Measurements from ENCODE around the gene MS4A4A.
"Not testable (repeated sequence)": the region's sequence is repeated elsewhere in the genome, so short reads cannot be mapped to it uniquely, and the experiment has no call there.

Gene MS4A4A

GRCh38 chr11:60280412-60280811 is at the start of gene MS4A4A:
MS4A4A (plus strand) TSS chr11:60280666; CDS start chr11:60280676, 10 bp downstream.
- no peak for DNase-seq

DNA sequence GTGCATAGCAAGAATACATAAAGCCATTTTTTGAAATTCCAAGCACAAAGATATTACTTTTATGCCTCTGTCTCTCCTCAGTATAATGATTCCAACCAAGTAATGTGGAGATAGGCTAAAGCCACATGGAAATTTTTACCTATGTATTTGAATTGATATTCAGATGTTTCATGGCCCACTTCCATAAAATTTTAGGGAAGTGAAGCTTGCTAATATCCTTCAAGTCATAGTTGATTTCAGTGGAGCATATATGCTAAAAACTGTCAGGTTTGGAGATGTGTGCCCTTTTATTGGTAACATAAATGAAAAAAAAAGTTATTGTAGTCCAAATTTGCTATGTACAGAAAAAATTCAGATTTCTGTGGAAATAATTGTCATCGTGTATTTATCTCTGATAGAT is 49.8 kb upstream of the MS4A4A start:
- DNase-seq = no peak

- no peak for DNase-seq
Observed at GRCh38 chr11:60235321-60235720, 45.1 kb upstream of the MS4A4A start.

DNA sequence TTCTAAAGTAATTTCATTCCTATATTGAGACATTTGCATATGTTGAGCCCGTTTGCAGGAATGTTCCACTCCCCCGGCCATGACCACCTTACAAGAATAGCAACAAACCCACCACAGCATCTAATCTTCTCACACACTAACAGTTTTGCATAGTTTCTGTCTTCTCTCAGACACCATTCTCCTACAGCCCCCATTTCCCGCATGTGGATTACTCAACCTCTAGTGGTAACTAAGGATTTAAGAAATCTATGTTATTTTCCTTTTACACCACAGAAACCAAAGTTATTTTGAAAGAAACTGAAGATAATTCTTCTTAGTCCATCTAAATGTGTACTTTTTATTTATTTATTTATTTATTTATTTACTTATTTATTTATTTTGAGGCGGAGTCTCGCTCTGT is 39.8 kb upstream of the MS4A4A start:
- no peak for DNase-seq

GRCh38 chr11:60241786-60242185 is 38.7 kb upstream of the MS4A4A start:
- no peak for DNase-seq

GRCh38 chr11:60242740-60243239 is 37.7 kb upstream of the MS4A4A start, which contains the start of gene MS4A4E:
MS4A4E (minus strand) TSS chr11:60243137; CDS start chr11:60230055, 13,082 bp downstream.
- DNase-seq = no peak

DNA sequence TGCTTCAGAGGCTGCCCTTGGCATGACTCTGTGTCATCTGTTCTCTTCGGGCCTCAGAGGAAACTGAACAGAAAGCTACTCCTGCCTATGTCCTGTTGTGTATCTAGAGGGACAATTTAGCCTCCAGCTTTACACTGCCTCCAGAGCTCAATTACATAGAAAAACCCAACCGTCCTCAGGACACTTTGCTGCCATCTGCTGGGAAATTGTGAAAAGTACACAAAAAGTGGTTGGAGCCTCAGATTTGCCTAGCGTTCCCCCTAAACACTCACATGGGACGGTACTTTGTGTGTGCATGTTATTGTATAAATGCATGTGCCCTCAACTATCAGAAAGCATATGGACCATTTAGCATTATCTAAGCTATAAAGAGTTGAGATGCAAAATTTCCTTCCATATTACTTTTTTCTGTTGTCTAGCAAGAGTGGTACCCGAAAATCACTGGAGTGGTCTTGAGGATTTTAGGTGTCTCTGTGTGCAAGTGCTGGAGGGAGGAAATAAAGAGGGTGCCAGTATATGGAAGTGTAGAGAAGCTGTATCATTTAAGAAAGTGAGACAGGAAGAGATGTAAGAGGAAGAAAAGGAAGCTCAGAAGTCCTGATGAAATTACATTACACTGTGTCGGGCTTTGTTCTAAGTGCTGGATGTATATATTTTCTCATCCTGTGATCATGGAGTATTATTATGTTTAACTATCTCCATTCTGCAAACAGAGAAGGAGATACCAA is 28.8 kb upstream of the MS4A4A start:
- DNase-seq = no peak

DNA sequence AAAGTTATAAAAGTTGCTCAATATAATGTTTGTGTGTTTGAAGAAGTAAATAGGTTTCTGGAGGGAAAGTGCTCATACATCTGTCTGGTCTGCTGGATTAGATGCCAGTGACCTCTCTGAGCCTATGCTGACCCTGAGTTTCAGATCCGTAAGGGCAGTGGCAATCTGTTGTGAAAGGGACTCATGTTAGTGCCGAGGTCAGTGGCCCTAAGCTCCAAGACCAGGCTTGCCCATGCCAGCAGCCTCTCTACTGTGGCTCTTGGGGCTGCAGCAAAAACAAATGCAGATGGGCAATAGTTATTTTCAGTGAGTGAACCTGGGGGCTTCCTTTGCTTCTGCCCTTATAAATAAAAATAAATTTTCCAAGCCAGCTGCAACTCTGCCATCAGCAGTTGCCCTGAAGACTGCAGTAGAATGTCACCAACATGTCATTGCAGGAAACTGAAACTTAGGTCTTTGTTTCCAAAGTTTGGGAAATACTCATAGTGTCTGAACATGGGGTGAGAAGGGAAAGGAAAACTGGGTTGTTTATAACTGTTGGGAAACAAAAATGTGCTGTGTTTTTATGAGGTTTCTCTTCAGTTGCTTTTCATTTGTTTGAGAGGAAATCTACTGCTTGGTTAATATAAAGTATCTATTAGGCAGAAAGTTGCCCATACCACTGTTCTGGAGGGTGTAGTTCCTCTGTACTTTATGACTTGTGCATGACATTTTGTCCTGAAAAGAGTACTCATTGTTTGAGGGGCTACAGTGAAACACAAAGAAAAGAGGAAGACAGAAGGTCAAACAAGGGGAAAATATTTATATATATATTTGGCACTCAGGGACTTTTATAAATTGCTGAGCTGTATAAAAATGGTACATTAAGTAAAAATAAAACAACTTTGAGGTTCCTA is 28.0 kb upstream of the MS4A4A start:
- DNase-seq = no peak

GRCh38 chr11:60257956-60258722 is 22.3 kb upstream of the MS4A4A start:
- DNase-seq = no peak

DNA sequence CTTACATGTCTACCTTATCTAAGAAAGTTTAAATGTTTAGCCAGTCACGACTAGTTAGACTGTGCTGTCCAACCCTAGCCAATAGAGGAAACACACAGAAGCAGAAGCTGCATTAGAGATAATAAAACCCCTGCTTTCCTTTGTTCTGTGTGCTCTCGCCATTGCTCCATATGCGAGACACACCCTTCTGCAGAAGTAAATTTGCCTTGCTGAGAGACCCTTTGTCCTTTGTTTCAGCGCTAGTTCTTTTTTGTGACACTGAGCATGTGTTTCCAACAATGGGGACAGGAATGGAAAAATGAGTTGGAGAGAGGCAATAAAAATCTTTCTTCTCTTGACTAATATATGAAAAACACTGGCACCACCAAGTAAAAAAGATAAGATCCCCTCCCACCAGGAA is 19.5 kb upstream of the MS4A4A start:
- DNase-seq = no peak

DNA sequence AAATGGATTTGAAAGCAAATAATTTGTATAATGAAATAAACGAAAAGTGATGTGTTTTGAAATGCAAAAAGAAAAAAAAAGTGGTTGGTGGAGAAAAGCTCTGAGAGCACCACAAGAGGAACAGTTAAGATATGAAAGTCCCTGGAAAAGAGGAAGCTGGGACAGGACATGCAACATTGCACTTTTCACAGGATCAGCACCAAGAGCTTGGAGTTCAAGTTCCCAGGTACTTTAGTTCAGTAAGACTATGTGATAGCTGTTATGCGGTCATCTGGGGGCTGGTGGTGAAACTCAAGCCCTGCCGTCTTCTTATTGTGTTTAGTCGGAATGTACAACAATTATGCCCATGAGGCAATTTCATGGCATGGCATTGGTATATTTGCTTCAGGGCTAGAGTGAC is 17.1 kb upstream of the MS4A4A start:
- no peak for DNase-seq

- no peak for DNase-seq
Observed at GRCh38 chr11:60264644-60265043, 15.8 kb upstream of the MS4A4A start.

- DNase-seq = no peak
Observed at GRCh38 chr11:60265373-60266214, 14.9 kb upstream of the MS4A4A start.

- DNase-seq = no peak
Observed at GRCh38 chr11:60274416-60274815, 6.0 kb upstream of the MS4A4A start.

DNA sequence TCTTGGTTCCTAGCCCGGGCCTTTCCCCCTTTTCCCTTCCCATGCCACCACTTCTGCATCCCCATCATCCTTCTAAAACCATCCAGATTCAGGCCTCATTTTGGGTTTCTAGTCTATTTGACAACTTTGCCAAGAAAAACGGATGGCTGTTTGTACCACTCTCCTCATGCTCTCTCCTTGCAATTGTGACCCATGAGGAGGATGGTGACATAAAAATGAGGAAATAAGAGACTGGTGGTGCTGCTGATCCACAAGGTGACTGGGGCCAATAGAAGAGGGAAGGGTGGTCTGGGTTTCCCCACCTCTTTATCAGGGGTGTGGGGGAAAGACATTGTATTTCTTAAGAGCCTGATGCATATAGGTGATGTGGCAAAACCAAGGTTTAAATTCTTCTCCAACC is 1.0 kb downstream of the MS4A4A start:
- no peak for DNase-seq

DNA sequence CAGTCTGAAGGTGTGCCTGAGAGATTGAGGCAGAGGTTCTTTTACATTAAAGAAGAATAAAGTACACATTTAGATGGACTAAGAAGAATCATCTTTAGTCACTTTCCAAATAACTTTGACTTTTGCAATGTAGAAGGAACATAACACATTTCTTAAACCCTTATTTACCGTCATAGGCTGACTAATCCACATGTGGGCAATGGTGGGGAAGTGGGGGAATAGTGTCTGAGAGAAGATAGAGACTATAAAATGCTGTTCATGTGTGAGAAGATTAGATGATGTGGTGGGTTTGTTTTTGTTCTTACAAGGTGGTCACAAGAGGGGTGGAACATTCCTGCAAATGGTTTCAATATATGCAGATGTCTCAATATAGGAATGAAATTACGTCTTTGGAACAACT is 1.8 kb downstream of the MS4A4A start:
- no peak for DNase-seq

GRCh38 chr11:60285411-60286126 is 5.1 kb downstream of the MS4A4A start:
- not testable (repeated sequence) for DNase-seq

- no peak for DNase-seq
Observed at GRCh38 chr11:60288531-60288930, 8.1 kb downstream of the MS4A4A start.

- DNase-seq = no peak
Observed at GRCh38 chr11:60292145-60292544, 11.7 kb downstream of the MS4A4A start.

DNA sequence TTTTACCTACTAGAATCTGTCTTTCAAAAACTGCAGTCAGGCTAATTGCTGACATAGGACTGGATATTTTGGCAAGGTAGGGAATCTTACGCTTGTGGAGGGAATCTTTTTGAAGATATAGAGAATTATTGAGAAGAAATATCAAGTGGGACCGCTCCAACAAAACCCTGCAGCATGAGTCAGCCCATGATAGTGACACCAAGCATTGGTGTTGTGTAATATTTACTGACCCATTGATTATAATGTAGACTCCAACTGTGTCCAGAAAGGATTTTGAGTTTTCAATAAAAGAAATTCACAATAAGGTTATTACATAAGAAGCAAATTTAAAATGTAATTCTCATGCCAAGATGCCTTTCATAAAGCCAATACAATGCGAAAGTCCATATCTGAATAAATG is 20.7 kb downstream of the MS4A4A start:
- no peak for DNase-seq

DNA sequence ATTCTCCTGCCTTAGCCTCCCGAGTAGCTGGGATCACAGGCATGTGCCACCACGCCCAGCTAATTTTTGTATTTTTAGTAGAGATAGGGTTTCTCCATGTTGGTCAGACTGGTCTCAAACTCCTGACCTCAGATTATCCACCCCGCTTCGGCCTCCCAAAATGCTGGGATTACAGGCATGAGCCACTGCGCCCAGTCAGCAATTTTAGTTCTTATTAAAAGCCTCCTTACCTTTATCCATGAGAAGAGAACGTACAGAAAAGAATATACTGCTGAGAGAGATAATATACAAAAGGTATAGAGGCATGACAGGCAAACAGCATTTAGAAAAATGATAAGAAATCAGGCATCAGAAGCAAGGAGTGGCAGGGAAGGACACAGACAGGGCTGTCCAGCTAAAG is 21.4 kb downstream of the MS4A4A start:
- not testable (repeated sequence) for DNase-seq

Measured in activated CD8-positive, alpha-beta memory T cell treated with anti-CD3 and anti-CD28 coated beads, Interleukin-2, amount 50 U/mL, for 4 hours (primary cell).